ENCODE measurements around the gene HOXB2. TPM values are rescaled to one million over a fixed set of nuclear protein-coding genes. Genes with fewer than 3 reads are reported as not detected.

Gene HOXB2
- total RNA-seq, 1 experiment from 2014 or later = 59.3 TPM

- no peak for DNase-seq (ENCODE audit: low read depth)
These were observed 8.3 kb upstream of the HOXB2 start for GRCh38 chr17:48553190-48553547.

GRCh38 chr17:48552466-48553189 is 7.7 kb upstream of the HOXB2 start:
- DNase-seq (ENCODE audit: low read depth) = no peak

GRCh38 chr17:48551596-48552465 is 6.9 kb upstream of the HOXB2 start:
- no peak for DNase-seq (ENCODE audit: low read depth)

- no peak for DNase-seq (ENCODE audit: low read depth)
These were observed 6.3 kb upstream of the HOXB2 start for GRCh38 chr17:48551214-48551555.

GRCh38 chr17:48550502-48551213 is 5.7 kb upstream of the HOXB2 start:
- no peak for DNase-seq (ENCODE audit: low read depth)

- peak; percentile 42 for DNase-seq (ENCODE audit: low read depth)
These were observed 5.1 kb upstream of the HOXB2 start for GRCh38 chr17:48549914-48550501.

- DNase-seq (ENCODE audit: low read depth) = no peak
These were observed 4.3 kb upstream of the HOXB2 start for GRCh38 chr17:48549281-48549630.

- no peak for DNase-seq (ENCODE audit: low read depth)
These were observed 3.8 kb upstream of the HOXB2 start for GRCh38 chr17:48548523-48549280.

GRCh38 chr17:48547808-48548522 is 3.1 kb upstream of the HOXB2 start:
- no peak for DNase-seq (ENCODE audit: low read depth)

- DNase-seq (ENCODE audit: low read depth) = no peak
These were observed 2.3 kb upstream of the HOXB2 start for GRCh38 chr17:48546924-48547807.

- peak; percentile 53 for DNase-seq (ENCODE audit: low read depth)
These were observed 1.4 kb upstream of the HOXB2 start for GRCh38 chr17:48546137-48546923.

GRCh38 chr17:48545539-48545938 is 630 bp upstream of the HOXB2 start:
- DNase-seq (ENCODE audit: low read depth) = no peak

- DNase-seq (ENCODE audit: low read depth) = peak; percentile 80
These were observed 424 bp downstream of the HOXB2 start for GRCh38 chr17:48544349-48545021.

GRCh38 chr17:48543854-48544348 is 1.0 kb downstream of the HOXB2 start:
- no peak for DNase-seq (ENCODE audit: low read depth)

- DNase-seq (ENCODE audit: low read depth) = peak; percentile 83
These were observed 1.6 kb downstream of the HOXB2 start for GRCh38 chr17:48543107-48543853.

- DNase-seq (ENCODE audit: low read depth) = no peak
These were observed 2.2 kb downstream of the HOXB2 start for GRCh38 chr17:48542698-48543106.

GRCh38 chr17:48542114-48542656 is 2.7 kb downstream of the HOXB2 start:
- peak; percentile 53 for DNase-seq (ENCODE audit: low read depth)
